Endodermal cell (in vitro differentiated cells): ENCODE results near the gene AP1AR. TPM values are rescaled to one million over a fixed set of nuclear protein-coding genes. Genes with fewer than 3 reads are reported as not detected.

Experiments
- DNase-seq: peaks from one replicate; pipeline ENCODE4 v3.0.0-alpha.2; 2017
- H3K27ac ChIP-seq: 2 replicates; pipeline ENCODE4 v1.5.1; 2013; ENCODE audit warnings: mild to moderate bottlenecking, low read depth, low read length, moderate library complexity
- H3K27me3 ChIP-seq: 2 replicates; pipeline ENCODE4 v1.6.1; 2013; ENCODE audit warnings: mild to moderate bottlenecking, low read length, moderate library complexity; ENCODE audit not compliant: insufficient read depth, control insufficient read depth, poor library complexity, severe bottlenecking
- H3K36me3 ChIP-seq: 2 replicates; pipeline ENCODE4 v1.7.0; 2013; ENCODE audit warnings: mild to moderate bottlenecking, low read length, moderate library complexity; ENCODE audit not compliant: control insufficient read depth, insufficient read depth
- H3K4me1 ChIP-seq: one replicate; pipeline ENCODE4 v1.7.0; 2013; ENCODE audit warnings: low read length; ENCODE audit not compliant: control insufficient read depth, insufficient read depth
- H3K4me3 ChIP-seq: 2 replicates; pipeline ENCODE4 v1.5.1; 2013; ENCODE audit warnings: mild to moderate bottlenecking, low read length, moderate library complexity
- H3K9ac ChIP-seq: 2 replicates; pipeline ENCODE4 v1.6.1; 2013; ENCODE audit warnings: mild to moderate bottlenecking, low read length, moderate library complexity; ENCODE audit not compliant: poor library complexity, severe bottlenecking; ENCODE audit errors: extremely low read depth
- H3K9me3 ChIP-seq: 2 replicates; pipeline ENCODE4 v1.6.1; 2013; ENCODE audit warnings: mild to moderate bottlenecking, low read length, moderate library complexity; ENCODE audit not compliant: control insufficient read depth
- H3K27ac Mint-ChIP-seq: 2 replicates; pipeline ENCODE4 v1.8.0; 2020; ENCODE audit warnings: mixed read lengths
- H3K27me3 Mint-ChIP-seq: 2 replicates; pipeline ENCODE4 v1.8.0; 2021; ENCODE audit warnings: mild to moderate bottlenecking, mixed read lengths; ENCODE audit not compliant: insufficient read depth
- H3K36me3 Mint-ChIP-seq: 2 replicates; pipeline ENCODE4 v1.8.0; 2020; ENCODE audit warnings: low read depth, mixed read lengths
- H3K4me1 Mint-ChIP-seq: 2 replicates; pipeline ENCODE4 v1.8.0; 2020; ENCODE audit warnings: mixed read lengths
- H3K4me3 Mint-ChIP-seq: 2 replicates; pipeline ENCODE4 v1.8.0; 2020; ENCODE audit warnings: mild to moderate bottlenecking, moderate library complexity, mixed read lengths
- H3K9me3 Mint-ChIP-seq: 2 replicates; pipeline ENCODE4 v1.8.0; 2020; ENCODE audit warnings: mild to moderate bottlenecking, mixed read lengths
- CTCF ChIP-seq: fragments of 200-600 bp; sonication (generic); conservative IDR thresholded peaks from 2 replicates; pipeline ENCODE4 v1.5.0; 2021; ENCODE audit warnings: antibody characterized with exemption, mild to moderate bottlenecking
- WGBS, 2 experiments: methylation state at CpG; one replicate each; pipeline versions ENCODE4 v1.1.5 to v1.1.7; 2013; ENCODE audit warnings: missing lambda C conversion rate in 2 of 2, mixed read lengths in 1 of 2; ENCODE audit not compliant: insufficient coverage in 1 of 2, insufficient read length in 1 of 2; 5-methylcytosine and 5-hydroxymethylcytosine counted together
- long read RNA-seq, 4 experiments: library from polyadenylated mRNA in 2 of 4; library from RNA in 1 of 4; library from capped mRNA in 1 of 4; stranded (forward) in 3 of 4; unstranded in 1 of 4; transcript quantifications; one replicate each; pipeline ENCODE4 v2.0.0, GENCODE V29; 2020 to 2021; ENCODE audit warnings: inconsistent platforms in 1 of 4
- polyA plus RNA-seq, 2 experiments: library from polyadenylated mRNA; stranded (reverse); fragments of 50-300 nt; gene quantifications; one replicate each; pipeline ENCODE4 v1.2.3, GENCODE V29; 2013
- total RNA-seq, 2 donors: library from RNA; stranded (reverse); fragmentation: NEBNext Ultra II Directional in 1 of 2; extraction: Animal tissue kit (Norgen Biotek cat#: 25700) in 1 of 2; gene quantifications; 2 replicates in 1 of 2; 3 replicates in 1 of 2; pipeline ENCODE4 v1.2.1, GENCODE V29; 2021

AP1AR gene
- 10 to 100 TPM; 22.7 to 24.8 TPM for total RNA-seq
- 22.4 TPM for polyA plus RNA-seq (2013, experiment 1 of 2)
- polyA plus RNA-seq (2013, experiment 2 of 2), result 21.7 TPM
- long read RNA-seq, experiment 1, partial matches to known transcripts, result 6 of 13 reads
- long read RNA-seq, experiment 1, other reads (novel, unspliced or antisense), result 3 of 13 reads
- long read RNA-seq, experiment 2, transcript AP1AR-201 (10 exons, 2,902 nt), result major isoform, 76 of 104 reads
- long read RNA-seq, experiment 2, partial matches to known transcripts, result 7 of 104 reads
- long read RNA-seq, experiment 2, other reads (novel, unspliced or antisense), result 20 of 104 reads
- long read RNA-seq, experiment 3, transcript AP1AR-201 (10 exons, 2,902 nt), result major isoform, 100 of 116 reads
- long read RNA-seq, experiment 3, partial matches to known transcripts, result 5 of 116 reads
- long read RNA-seq, experiment 3, other reads (novel, unspliced or antisense), result 10 of 116 reads
- long read RNA-seq, experiment 4, transcript AP1AR-201 (10 exons, 2,902 nt), result major isoform, 22 of 31 reads
- long read RNA-seq, experiment 4, partial matches to known transcripts, result 2 of 31 reads
- long read RNA-seq, experiment 4, other reads (novel, unspliced or antisense), result 7 of 31 reads

- H3K27me3 ChIP-seq, result no peaks in the 10 kb centered on the region
- H3K27ac ChIP-seq, result peak within 1 kb of the TSS; percentile 98
- Mint-ChIP-seq H3K36me3 (no peaks in the 10 kb centered on the region), H3K4me1 (peaks cover 16% of the 10 kb centered on the region), H3K27me3 (no peaks in the 10 kb centered on the region), H3K9me3 (no peaks in the 10 kb centered on the region), H3K4me3 (peak within 1 kb of the TSS; percentile 80), H3K27ac (peak within 1 kb of the TSS; percentile 98)
- no peaks in the 10 kb centered on the region for H3K4me1 ChIP-seq
- H3K9me3 ChIP-seq, result no peaks in the 10 kb centered on the region
- no peaks in the 10 kb centered on the region for H3K36me3 ChIP-seq
- peak; percentile 69 for TF ChIP-seq CTCF
- peak within 1 kb of the TSS; percentile 94 for H3K4me3 ChIP-seq
- DNase-seq, result peak; percentile 95
- WGBS, 2 experiments, result 0% methylated on average over 28 to 70 of the region's 70 CpGs
- H3K9ac ChIP-seq, result peak within 1 kb of the TSS; percentile 91
Observed at GRCh38 chr4:112231779-112232713, at the start of gene AP1AR. TSS of gene AP1AR (plus strand) at chr4:112231787. CDS start at chr4:112232092, 305 bp downstream.

- H3K4me3 ChIP-seq, result peak overlapping the region; percentile 59
- TF ChIP-seq CTCF, result no peak
- Mint-ChIP-seq H3K9me3 (no peaks in the 10 kb centered on the region), H3K4me3 (no peak overlapping the region), H3K27ac (no peak overlapping the region), H3K4me1 (peaks cover 12% of the 10 kb centered on the region), H3K27me3 (peaks cover 5% of the 10 kb centered on the region), H3K36me3 (no peaks in the 10 kb centered on the region)
- no peak for DNase-seq
- H3K9ac ChIP-seq, result no peak overlapping the region
- 73 to 75% methylated on average over 2 to 3 of the region's 3 CpGs for WGBS, 2 experiments
- no peaks in the 10 kb centered on the region for H3K4me1 ChIP-seq
- no peaks in the 10 kb centered on the region for H3K9me3 ChIP-seq
- H3K27ac ChIP-seq, result no peak overlapping the region
- no peaks in the 10 kb centered on the region for H3K27me3 ChIP-seq
- H3K36me3 ChIP-seq, result no peaks in the 10 kb centered on the region
Observed at GRCh38 chr4:112182604-112183003, 49.0 kb upstream of the AP1AR start.

- Mint-ChIP-seq H3K9me3 (no peaks in the 10 kb centered on the region), H3K36me3 (no peaks in the 10 kb centered on the region), H3K4me3 (no peak overlapping the region), H3K4me1 (peaks cover 12% of the 10 kb centered on the region), H3K27me3 (peaks cover 4% of the 10 kb centered on the region), H3K27ac (no peak overlapping the region)
- Histone ChIP-seq H3K27ac (no peak overlapping the region), H3K9ac (no peak overlapping the region), H3K4me3 (no peak overlapping the region), H3K36me3 (no peaks in the 10 kb centered on the region), H3K4me1 (no peaks in the 10 kb centered on the region), H3K27me3 (no peaks in the 10 kb centered on the region), H3K9me3 (no peaks in the 10 kb centered on the region)
- TF ChIP-seq CTCF, result no peak
- no peak for DNase-seq
- WGBS, 2 experiments, result 87% methylated on average over 2 of the region's 2 CpGs; no CpG with 5 or more reads in 1 of the 2 experiments
Observed at GRCh38 chr4:112183252-112183651, 48.3 kb upstream of the AP1AR start.
